ENCODE measurements around the gene APH1A. TPM values are rescaled to one million over a fixed set of nuclear protein-coding genes. Genes with fewer than 3 reads are reported as not detected.
A peak's percentile ranks its signal among the peaks of the same experiment; 100 is the strongest.

The APH1A gene
- total RNA-seq, 4 donors from 2014 or later: 40.3 to 68.9 (median 49.5) TPM

DNA sequence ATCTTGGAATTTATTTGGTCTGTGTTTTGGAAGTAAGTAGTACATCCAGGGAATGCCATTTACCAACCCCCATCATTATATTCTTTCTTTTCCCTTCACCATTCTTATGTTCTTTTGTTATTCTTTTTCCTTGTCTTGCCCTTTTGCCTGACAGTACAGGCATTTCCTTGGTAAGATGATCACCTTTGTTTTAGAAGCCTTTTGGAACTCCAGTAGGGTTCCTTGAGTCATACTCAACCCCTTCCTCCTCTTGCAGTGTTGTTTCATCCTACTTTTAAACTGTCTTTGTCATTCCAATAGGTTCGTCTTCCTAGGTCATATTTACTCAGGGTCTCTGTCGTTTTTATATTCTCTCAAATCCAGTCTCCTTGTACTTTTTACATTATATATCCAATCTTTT lies 34.1 kb upstream of the APH1A start:
- peak overlapping the region; percentile 73 to 88 (median 81) for H3K27ac ChIP-seq
- peaks cover 0 to 22% (median 4%) of the 10 kb centered on the region in 3 donors for H3K4me1 ChIP-seq
- H3K9me3 ChIP-seq: no peaks in the 10 kb centered on the region
- no peak for ATAC-seq
- H3K27me3 ChIP-seq: no peaks in the 10 kb centered on the region
- TF ChIP-seq, protein P1, sequence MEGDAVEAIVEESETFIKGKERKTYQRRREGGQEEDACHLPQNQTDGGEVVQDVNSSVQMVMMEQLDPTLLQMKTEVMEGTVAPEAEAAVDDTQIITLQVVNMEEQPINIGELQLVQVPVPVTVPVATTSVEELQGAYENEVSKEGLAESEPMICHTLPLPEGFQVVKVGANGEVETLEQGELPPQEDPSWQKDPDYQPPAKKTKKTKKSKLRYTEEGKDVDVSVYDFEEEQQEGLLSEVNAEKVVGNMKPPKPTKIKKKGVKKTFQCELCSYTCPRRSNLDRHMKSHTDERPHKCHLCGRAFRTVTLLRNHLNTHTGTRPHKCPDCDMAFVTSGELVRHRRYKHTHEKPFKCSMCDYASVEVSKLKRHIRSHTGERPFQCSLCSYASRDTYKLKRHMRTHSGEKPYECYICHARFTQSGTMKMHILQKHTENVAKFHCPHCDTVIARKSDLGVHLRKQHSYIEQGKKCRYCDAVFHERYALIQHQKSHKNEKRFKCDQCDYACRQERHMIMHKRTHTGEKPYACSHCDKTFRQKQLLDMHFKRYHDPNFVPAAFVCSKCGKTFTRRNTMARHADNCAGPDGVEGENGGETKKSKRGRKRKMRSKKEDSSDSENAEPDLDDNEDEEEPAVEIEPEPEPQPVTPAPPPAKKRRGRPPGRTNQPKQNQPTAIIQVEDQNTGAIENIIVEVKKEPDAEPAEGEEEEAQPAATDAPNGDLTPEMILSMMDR (IDR thresholded peaks at IDR 0.05): no peak
- no peak for TF ChIP-seq EP300 (IDR thresholded peaks at IDR 0.05)
- H3K36me3 ChIP-seq: peaks cover 0 to 88% of the 10 kb centered on the region in 2 donors
- WGBS, 2 donors (ENCODE audit: low coverage in 1 of 2): 68% methylated on average over 2 of the region's 2 CpGs; no CpG with 5 or more reads in 1 of the 2 donors
- H3K4me3 ChIP-seq: no peak overlapping the region

DNA sequence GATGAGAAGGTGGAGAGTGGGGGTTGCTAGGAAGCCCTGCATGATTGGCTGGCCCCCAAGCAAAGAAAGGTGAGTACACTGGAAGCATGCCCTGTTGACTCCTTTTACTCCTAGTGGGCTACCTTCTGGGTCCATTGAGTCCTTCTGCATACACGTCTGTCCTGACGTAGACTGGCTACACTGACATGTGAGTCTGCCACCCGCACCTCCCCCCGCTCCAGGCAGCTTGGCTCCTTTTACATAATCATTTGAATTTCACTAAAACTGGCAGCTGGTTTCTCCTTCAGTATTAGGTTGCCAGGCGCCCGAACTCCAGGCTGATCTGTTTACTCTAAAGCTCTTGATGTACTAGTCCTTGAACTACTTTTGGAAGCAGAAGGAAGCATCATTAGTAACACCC lies 33.5 kb upstream of the APH1A start:
- Histone ChIP-seq H3K27ac (peak overlapping the region; percentile 73 to 88 (median 81)), H3K36me3 (peaks cover 0 to 88% of the 10 kb centered on the region in 2 donors), H3K9me3 (no peaks in the 10 kb centered on the region), H3K4me3 (no peak overlapping the region), H3K27me3 (no peaks in the 10 kb centered on the region), H3K4me1 (peaks cover 0 to 22% (median 4%) of the 10 kb centered on the region in 3 donors)
- ATAC-seq: peak; percentile 76
- TF ChIP-seq POLR2AphosphoS5 (IDR thresholded peaks at IDR 0.05) (peak; percentile 13), EP300 (IDR thresholded peaks at IDR 0.05) (peak; percentile 22)
- TF ChIP-seq, protein P1 (IDR thresholded peaks at IDR 0.05): no peak
- 55% methylated on average over 5 to 6 of the region's 6 CpGs for WGBS, 2 donors (ENCODE audit: low coverage in 1 of 2)

DNA sequence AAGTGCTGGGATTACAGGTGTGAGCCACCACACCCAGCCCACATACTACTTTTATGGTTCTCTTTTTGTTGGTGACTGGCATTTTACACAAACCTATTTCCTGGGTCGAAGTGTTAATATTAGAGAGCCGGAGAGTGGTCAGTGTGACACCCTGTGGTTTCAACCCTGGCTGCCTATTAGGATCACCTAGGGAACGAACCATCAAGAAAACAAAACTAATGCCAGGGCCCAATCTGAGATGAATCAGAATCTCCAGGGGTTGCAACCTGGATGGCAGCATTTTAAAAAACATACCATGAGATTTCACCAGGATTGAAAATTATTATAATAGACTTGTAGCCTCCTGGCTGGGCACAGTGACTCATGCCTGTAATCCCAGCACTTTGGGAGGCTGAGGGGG lies 30.9 kb upstream of the APH1A start:
- Histone ChIP-seq H3K27ac (no peak overlapping the region), H3K4me3 (no peak overlapping the region), H3K9me3 (no peaks in the 10 kb centered on the region), H3K27me3 (no peaks in the 10 kb centered on the region), H3K36me3 (peaks cover 0 to 87% of the 10 kb centered on the region in 2 donors), H3K4me1 (peaks cover 0 to 35% (median 4%) of the 10 kb centered on the region in 3 donors)
- TF ChIP-seq POLR2AphosphoS5 (IDR thresholded peaks at IDR 0.05) (no peak), EP300 (IDR thresholded peaks at IDR 0.05) (no peak), POLR2A (IDR thresholded peaks at IDR 0.05) (no peak)
- TF ChIP-seq, protein P1 (IDR thresholded peaks at IDR 0.05): no peak
- ATAC-seq: no peak
- no CpG with 5 or more reads among the region's 3 CpGs for WGBS, 2 donors (ENCODE audit: low coverage in 1 of 2)

DNA sequence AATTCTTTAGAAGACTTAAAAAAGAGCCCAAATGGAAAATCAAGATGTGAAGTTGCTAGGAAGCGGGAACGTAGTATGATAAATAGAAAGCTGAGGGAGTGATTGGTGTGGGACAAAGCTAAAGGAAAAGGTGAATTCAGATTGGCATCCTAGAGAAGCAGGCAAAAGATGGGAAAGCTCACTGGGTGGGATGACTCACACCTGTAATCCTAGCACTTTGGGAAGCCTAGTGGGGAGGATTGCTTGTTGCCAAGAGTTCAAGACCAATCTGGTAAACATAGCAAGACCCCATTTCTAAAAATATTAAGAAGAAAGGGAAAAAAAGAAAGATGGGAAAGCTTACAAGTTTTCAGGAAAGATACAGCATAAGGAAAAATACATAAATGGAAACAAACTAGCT lies 26.7 kb upstream of the APH1A start:
- whole genome bisulfite sequencing, 2 donors (ENCODE audit: low coverage in 1 of 2): 93 to 100% methylated on average over 2 of the region's 2 CpGs
- no peak for ATAC-seq
- peaks cover 0 to 54% of the 10 kb centered on the region in 2 donors for H3K36me3 ChIP-seq

More for the DNA sequence above, 26.7 kb upstream of the APH1A start:
- no peaks in the 10 kb centered on the region for H3K9me3 ChIP-seq
- H3K4me1 ChIP-seq: peaks cover 0 to 29% (median 6%) of the 10 kb centered on the region in 3 donors
- H3K4me3 ChIP-seq: no peak overlapping the region
- TF ChIP-seq POLR2AphosphoS5 (IDR thresholded peaks at IDR 0.05): no peak
- no peak for TF ChIP-seq EP300 (IDR thresholded peaks at IDR 0.05)
- TF ChIP-seq, protein P1 (IDR thresholded peaks at IDR 0.05): no peak
- no peak for TF ChIP-seq POLR2A (IDR thresholded peaks at IDR 0.05)
- H3K27ac ChIP-seq: no peak overlapping the region
- no peaks in the 10 kb centered on the region for H3K27me3 ChIP-seq
